Thyroid gland (tissue), 4 donors: ENCODE measurements around the gene TNRC6B.

Source experiments
- CTCF ChIP-seq, 6 experiments: fragments of 200-600 bp in 3 of 6; fragments of 450-650 bp in 3 of 6; sonication (generic) in 3 of 6; IDR thresholded peaks; one replicate each; pipeline ENCODE4 v1.5.1; 2016 to 2019; ENCODE audit warnings: antibody characterized with exemption in 6 of 6, mild to moderate bottlenecking in 2 of 6, inconsistent platforms in 1 of 6, moderate library complexity in 1 of 6
- POLR2A ChIP-seq, 2 donors: fragments of 450-650 bp; IDR thresholded peaks; one replicate each; pipeline ENCODE4 v1.6.1; 2017; ENCODE audit warnings: antibody characterized with exemption in 2 of 2, mild to moderate bottlenecking in 2 of 2, moderate library complexity in 1 of 2

GRCh38 chr22:40178417-40179409, 988 bp downstream of the TNRC6B start:
- no peak for TF ChIP-seq CTCF (IDR thresholded peaks at IDR 0.05)
- no peak for TF ChIP-seq POLR2A (IDR thresholded peaks at IDR 0.05)
